Measurements from ENCODE around the gene POLG2. TPM values are rescaled to one million over a fixed set of nuclear protein-coding genes. Genes with fewer than 3 reads are reported as not detected.
A peak's percentile ranks its signal among the peaks of the same experiment; 100 is the strongest.

Gene POLG2
- total RNA-seq, 1 experiment from 2014 or later, result 51.5 TPM

- H3K27me3 ChIP-seq (ENCODE audit: insufficient read depth, low read length), result no peaks in the 10 kb centered on the region
- no peak overlapping the region for H2AFZ ChIP-seq (ENCODE audit: low read depth, low read length, poor library complexity, severe bottlenecking)
- peaks cover 50 to 60% of the 10 kb centered on the region in 2 experiments for H3K36me3 ChIP-seq (ENCODE audit: control insufficient read depth in 1 of 2, insufficient read depth in 2 of 2, low read length in 2 of 2)
- H3K4me1 ChIP-seq (ENCODE audit: control insufficient read depth in 1 of 2, insufficient read depth in 2 of 2, low read length in 2 of 2), result peaks cover 12 to 28% of the 10 kb centered on the region in 2 experiments
- ATAC-seq (peak; percentile 21), DNase-seq (ENCODE audit: low read depth, low spot score) (no peak)
- peak overlapping the region; percentile 99 for H3K9ac ChIP-seq (ENCODE audit: low read length)
- no peaks in the 10 kb centered on the region for H3K9me3 ChIP-seq (ENCODE audit: control insufficient read depth in 1 of 2, insufficient read depth in 1 of 2, low read depth in 1 of 2, low read length in 2 of 2)
- peak overlapping the region; percentile 90 for H3K27ac ChIP-seq (ENCODE audit: low read depth, low read length)
- H3K4me2 ChIP-seq (ENCODE audit: low read length), result peak overlapping the region; percentile 87
- no TSS peak for BruUV-seq (replicated peaks)
- no peaks in the 10 kb centered on the region for H3K9me2 ChIP-seq (ENCODE audit: insufficient read depth)
- peaks cover 89% of the 10 kb centered on the region for H3K79me2 ChIP-seq (ENCODE audit: insufficient read depth, low read length)
- RAD21 ChIA-PET (ENCODE audit: low non-redundant PET in 1 of 2, low total read pairs in 2 of 2, uncharacterized antibody in 2 of 2, unreplicated experiment in 2 of 2), result interaction anchor here in 1 of 2 experiments (1.2 kb wide), 1 partner anchor 10 kb away, joined by 5 read pairs; the partner anchor contains the start of gene POLG2
- CTCF ChIA-PET, result interaction anchor here (1.6 kb wide), 1 partner anchor 87 kb away, joined by 7 read pairs; no protein-coding TSS in a partner anchor
- intact Hi-C loops (cut with micrococcal nuclease), result loop anchor here (5.0 kb wide), 1 partner anchor 140 kb away; no protein-coding TSS in a partner anchor
- POLR2A ChIA-PET, result interaction anchor here (0.9 to 3.1 kb wide), 11 partner anchors 9 to 172 kb away, joined by 3 to 119 read pairs (median 6); partner anchors contain the start of gene POLG2
- TF ChIP-seq EZH2 (IDR thresholded peaks at IDR 0.05) (no peak), REST (IDR thresholded peaks at IDR 0.05; ENCODE audit: low read depth) (no peak), CTCF (IDR thresholded peaks at IDR 0.05 in 2 of 3, conservative IDR thresholded peaks at IDR 0.05 in 1 of 3; ENCODE audit: borderline replicate concordance in 1 of 3, insufficient read depth in 1 of 3, low read depth in 2 of 3, low read length in 2 of 3) (peak; percentile 43 to 46 (median 45); a peak in 5 of 6 replicates), JUND (IDR thresholded peaks at IDR 0.05) (no peak), TCF7L2 (IDR thresholded peaks at IDR 0.05; ENCODE audit: borderline replicate concordance, extremely low read depth, insufficient read depth, insufficient read length) (peak; percentile 57), SIN3A (IDR thresholded peaks at IDR 0.05; ENCODE audit: low read depth) (0 out of 2 replicates have a peak, but pooled peaks have one; percentile 17), RAD21 (IDR thresholded peaks at IDR 0.05; ENCODE audit: low read depth) (peak; percentile 32; the same call in 1 of the 2 replicates)
- peaks cover 44% of the 10 kb centered on the region; the same call in 1 of the 2 replicates for H4K20me1 ChIP-seq (ENCODE audit: insufficient read depth)
- H3K4me3 ChIP-seq (replicated peaks in 1 of 2; ENCODE audit: low read depth in 1 of 2, low read length in 2 of 2), result peak overlapping the region; percentile 93 to 95
These were observed 10.5 kb upstream of the POLG2 start for GRCh38 chr17:64507413-64507782.
